ENCODE measurements around the gene AK1.

The AK1 gene

DNA sequence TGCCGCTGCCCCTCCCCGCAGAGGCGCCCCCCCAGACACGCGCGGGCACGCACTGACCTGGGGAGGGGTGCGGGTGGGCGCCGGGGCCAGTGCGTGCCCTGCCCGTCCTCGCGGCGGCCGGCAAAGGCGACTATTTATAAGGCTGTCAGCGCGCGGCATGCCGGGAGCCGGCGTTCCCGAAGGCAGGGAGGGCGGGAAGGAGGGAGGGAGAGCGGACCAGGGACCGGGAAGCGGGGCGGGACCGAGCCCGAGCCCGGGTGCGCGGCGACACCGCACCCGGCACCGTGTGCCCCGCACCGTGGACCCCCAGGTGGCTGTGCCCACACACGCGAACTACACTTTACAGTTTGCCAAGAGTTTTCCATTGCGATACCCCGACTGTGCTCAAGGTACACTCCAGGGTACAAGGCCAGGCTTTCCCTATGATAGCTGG is at the start of gene AK1:
TSS of gene AK1 (minus strand) at position 110 of the 433 bp plus-strand sequence. CDS start 3,058 bp downstream, outside the sequence.
- DNase-seq: no peak

DNA sequence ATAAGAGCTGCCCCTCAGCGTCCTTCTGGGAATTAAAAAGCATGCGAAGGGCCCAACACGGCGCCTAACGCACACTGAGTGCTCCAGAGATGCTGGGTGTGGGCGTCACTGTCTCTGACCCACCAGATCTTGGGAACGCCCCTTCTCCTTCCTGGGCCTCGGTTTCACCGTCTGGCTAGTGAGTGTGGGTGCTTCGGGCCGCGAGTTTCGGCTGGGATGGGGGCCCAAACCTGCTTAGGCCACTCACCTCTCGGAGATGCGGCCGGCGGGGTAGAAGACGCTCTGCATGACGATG is 49.4 kb upstream of the AK1 start:
- DNase-seq: no peak

- DNase-seq: no peak
Measured at GRCh38 chr9:127925959-127926905, 48.8 kb upstream of the AK1 start.

DNA sequence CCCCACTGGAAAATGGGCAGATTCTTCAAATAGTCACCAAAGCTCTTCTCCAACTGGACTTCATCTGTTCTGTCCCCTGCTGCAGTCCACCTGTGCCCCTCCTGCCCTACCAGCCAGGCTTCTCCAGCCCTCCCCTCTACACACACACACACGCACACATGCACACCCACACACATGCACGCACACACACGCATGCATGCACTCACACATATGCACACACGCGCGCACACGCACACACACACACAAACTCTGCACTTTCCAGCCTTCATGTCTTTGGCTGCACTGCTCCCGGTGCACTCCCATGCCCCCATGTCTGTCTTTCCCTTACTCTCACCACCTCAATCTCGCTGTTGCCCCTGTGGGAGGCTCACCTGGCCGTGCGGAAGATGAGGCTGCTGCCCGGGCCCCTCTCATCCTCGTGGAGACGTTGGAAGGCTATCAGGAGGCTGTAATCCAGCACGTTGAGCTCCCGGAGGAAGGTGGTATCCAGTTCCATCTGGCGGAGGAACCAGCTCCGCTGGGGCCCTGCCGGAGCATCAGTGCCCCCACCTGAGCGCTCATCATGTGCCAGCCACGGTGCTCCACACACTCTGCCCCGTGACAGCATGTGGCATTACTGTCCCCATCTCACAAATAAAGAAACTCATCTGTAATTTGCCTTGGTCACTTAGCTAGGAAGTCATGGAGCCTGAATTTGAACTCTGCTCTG is 47.4 kb upstream of the AK1 start:
- DNase-seq: no peak

- DNase-seq: no peak
Measured at GRCh38 chr9:127923771-127924170, 46.3 kb upstream of the AK1 start.

DNA sequence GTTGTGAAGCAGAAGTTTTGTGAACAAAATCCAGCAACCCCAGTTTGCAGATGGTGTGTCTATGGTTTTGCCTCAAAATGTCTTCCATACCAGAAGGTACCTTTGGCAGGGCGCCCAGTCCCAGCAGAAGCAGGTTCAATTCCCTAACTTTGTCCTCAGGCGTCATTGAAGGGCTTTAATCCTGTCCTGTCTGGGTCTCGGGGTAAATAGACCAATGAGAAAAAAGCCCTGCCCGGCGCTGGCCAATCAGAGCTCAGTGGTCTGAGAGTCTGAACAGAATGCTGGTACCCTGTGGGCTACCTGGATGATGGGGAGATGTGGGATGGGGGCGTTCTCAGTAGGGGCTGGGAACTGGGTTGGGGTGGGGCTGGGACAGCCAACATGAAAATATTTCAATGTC is 45.6 kb upstream of the AK1 start:
- no peak for DNase-seq

- DNase-seq: peak; percentile 69 to 77 (median 71)
Measured at GRCh38 chr9:127921557-127922120, 44.2 kb upstream of the AK1 start.

DNA sequence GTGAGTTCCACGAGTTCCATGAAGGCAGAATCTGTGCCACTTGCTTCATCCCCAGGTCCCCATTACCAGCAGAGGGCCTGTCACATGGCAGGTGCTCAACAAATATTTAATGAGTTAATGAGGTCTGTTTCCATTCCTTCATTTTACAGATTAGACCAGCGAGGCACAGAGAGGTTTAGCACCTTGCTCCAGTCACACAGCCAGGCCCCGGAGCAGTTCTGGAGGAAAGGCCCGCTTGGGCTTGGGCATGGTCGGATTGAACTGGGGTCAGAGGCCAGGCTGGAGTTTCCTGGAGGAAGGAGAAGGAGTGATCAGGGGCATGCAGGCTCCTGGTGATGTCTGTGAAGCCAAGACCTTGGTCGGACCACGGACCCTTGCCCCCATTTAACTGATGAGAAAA is 43.3 kb upstream of the AK1 start:
- DNase-seq: no peak

GRCh38 chr9:127919253-127919815 is 41.9 kb upstream of the AK1 start:
- DNase-seq: no peak

- no peak for DNase-seq
Measured at GRCh38 chr9:127918183-127919107, 41.0 kb upstream of the AK1 start.

DNA sequence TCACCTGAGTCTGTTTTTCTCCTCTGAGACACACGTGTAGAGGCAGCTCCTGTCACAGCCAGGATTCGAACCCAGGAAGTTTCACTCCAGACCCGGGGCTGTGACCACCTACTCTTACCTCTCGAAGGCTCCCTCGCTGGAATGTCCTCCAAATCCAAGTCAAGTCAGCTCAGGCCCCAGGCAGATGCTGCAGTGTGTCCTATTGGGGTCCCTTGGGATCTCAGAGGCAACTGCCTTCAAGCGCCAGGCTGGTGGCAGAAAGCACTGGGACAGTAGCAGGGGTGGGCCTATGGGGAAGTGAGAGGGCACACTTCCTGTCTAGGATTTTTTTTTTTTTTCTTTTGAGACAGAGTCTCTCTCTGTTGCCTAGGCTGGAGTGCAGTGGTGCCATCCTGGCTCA is 40.1 kb upstream of the AK1 start:
- no peak for DNase-seq

DNA sequence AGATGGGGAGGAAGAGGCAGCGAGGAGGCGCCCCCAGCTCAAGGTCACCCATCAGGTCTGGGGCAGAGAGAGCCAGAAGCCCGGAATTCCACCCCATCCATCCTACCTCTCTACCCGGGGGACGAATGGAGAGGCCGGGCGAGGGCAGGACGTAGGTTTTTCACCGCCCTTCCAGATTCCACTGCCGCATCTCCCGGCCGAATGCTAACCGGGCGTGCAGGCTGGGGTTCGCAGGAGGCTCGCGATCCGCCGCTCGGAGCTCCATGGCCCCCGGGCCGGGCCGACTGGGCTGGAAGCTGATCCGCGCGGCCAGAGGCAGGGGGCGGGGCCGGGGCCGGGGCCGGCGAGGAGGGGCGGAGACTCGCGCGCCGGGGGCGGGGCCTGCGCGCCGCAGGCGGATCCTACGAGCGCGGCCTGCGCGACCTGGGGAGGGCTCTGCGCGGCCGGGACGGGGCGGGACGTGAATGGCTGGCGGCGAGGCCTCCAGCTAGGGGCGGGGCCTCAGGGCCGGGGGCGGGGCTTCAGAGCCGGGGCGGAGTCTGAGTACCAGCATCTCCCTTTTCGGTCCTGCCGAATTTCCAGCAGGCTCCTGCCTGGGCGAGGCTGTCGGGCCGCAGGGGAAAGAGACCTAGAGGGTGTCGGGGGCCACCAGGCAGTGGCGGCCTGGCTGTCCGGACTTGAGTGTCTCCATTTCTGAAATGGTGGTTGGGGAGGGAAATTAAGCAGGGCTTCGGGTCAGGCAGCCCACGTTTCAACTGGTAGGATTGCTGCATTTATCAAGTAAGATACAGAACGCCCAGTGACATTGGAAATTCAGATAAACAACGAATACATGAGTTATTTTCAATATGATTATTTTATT is 39.5 kb upstream of the AK1 start, which contains the start of gene ST6GALNAC4:
TSS of gene ST6GALNAC4 (minus strand) at position 322 of the 862 bp plus-strand sequence. CDS start 622 bp downstream, outside the sequence.
- DNase-seq: peak; percentile 89 to 97 (median 96)

DNA sequence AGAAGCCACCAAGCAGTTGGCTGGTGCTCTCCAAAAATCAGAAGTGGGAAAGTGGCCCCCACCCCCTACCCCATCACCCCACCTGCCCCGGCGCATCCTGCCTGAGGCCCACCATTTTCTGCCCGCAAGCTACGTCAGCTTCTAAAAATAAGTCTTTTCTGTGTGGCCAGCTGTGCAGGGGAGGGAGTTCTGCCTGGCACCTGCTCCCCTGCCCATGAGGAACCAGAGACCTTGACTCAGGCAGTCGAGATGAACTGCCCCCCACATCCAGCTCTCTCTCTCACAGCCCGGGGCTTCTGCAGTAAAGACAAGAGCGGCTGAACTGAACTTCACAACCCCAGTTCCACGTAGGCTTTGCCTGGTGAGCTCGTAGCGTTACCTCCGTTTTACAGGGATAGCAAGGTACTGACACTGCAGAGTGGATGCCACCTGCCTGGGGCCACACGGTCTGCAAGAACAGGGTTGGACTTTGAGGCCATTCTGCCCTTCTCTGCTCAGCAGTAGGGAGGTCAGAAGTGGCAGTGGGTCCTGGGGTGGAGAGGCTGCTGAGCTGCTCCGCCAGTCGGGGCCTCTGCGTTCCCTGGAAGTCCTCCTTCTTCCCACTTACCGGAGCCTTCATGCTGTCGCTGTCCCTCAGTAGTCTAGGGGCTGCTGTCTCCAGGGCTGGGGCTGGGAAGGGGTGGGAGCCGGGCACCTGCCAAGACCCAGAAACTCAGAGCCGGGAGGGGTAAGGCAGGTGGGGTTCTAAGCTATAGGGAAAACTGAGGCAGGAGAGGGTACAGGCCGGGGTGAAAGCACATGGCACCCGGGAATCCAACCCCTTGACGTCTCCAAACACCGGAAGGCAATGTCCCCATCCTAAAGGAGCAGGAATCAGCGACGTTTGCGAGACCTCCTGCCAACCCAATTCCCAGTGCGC is 38.6 kb upstream of the AK1 start:
- no peak for DNase-seq

- DNase-seq: no peak
Measured at GRCh38 chr9:127915325-127915752, 37.9 kb upstream of the AK1 start.

DNA sequence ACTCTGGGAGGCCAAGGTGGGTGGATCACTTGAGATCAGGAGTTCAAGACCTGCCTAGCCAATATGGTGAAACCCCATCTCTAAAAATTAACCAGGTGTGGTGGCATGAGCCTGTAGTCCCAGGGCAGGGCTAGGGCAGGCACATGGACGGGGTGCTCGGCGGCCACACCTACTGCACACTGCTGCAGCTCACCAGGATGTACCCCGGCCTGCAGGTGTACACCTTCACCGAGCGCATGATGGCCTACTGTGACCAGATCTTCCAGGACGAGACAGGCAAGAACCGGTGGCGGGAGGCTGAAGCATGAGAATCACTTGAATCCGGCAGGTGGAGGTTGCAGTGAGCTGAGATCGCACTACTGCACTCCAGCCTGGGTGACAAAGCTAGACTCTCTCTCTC is 36.2 kb upstream of the AK1 start:
- DNase-seq: no peak

DNA sequence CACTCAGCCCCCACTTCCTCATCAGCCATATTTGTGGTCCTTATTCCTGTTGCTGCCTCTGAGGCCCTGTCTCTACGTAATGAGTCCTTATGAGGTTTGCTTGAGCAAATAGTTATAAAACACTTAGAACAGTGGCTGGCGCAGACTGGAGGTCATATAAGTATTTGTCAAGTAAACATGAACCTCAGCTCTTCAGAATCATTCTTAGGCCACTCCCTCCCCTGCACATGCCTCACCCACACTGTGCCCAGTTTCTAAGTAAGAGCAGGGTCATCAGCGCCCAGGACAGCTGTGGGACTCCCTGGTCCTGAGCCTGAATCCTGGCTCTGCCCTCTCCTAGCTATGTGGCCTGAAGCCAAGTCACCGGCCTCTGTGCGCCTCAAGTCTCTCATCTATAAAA is 35.4 kb upstream of the AK1 start:
- no peak for DNase-seq

GRCh38 chr9:127912296-127912695 is 34.8 kb upstream of the AK1 start:
- DNase-seq: no peak

DNA sequence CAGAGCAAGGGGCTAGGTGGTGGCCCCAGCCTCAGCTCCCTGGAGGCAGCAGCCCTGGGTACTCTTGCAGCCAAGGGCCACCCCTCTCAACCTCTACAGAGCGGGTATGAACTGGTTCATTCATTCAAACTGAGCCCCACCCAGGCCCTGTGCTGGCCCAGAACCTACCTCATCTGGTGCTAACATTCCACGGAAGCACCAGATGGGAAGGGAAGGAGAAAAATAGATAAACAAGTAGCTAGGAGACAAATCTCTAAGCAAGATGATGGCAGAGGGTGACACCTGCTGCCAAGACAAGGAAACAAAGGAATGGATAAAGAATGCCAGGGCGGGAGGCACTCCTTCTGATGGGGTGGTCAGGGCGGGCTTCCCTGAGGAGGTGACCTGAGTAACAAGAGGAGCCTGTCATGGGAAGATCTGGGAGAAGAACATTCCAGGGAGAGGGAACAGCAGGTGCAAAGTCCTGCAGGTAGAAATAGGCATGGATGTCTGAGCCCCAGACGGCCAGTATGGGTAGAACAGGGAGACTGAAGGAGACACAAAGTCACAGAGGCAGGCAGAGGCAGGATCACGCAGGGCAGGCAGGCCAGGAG is 33.2 kb upstream of the AK1 start:
- no peak for DNase-seq

DNA sequence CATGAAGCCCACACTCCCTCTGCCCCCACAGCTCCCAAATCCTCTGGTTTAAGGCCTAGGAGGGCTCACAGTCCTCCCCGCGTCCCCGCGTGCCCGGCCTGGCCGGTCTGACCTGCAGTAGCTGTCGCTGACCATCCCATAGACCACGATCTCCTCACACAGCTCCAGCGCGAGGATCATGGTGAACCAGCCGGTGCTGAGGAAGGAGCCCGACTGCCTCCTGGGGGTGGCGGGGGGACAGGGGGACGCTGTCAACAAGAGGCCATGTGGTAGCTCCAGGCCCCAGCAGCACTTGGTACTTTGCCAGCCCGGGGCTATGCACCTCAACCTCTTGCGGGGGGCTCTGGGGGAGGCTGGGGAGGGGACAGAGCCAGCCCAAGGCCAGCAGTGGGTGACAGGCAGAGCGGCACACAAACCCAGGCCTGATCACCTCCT is 32.4 kb upstream of the AK1 start:
- DNase-seq: no peak

GRCh38 chr9:127908660-127908926 is 31.1 kb upstream of the AK1 start:
- DNase-seq: no peak

Measured in activated naive CD4-positive, alpha-beta T cell (primary cell).